ENCODE results near the gene GALNTL6. TPM values are rescaled to one million over a fixed set of nuclear protein-coding genes. Genes with fewer than 3 reads are reported as not detected.
"Not testable (repeated sequence)": the region's sequence is repeated elsewhere in the genome, so short reads cannot be mapped to it uniquely, and the experiment has no call there.

Gene GALNTL6
- total RNA-seq, 1 donor from 2014 or later: not detected

DNA sequence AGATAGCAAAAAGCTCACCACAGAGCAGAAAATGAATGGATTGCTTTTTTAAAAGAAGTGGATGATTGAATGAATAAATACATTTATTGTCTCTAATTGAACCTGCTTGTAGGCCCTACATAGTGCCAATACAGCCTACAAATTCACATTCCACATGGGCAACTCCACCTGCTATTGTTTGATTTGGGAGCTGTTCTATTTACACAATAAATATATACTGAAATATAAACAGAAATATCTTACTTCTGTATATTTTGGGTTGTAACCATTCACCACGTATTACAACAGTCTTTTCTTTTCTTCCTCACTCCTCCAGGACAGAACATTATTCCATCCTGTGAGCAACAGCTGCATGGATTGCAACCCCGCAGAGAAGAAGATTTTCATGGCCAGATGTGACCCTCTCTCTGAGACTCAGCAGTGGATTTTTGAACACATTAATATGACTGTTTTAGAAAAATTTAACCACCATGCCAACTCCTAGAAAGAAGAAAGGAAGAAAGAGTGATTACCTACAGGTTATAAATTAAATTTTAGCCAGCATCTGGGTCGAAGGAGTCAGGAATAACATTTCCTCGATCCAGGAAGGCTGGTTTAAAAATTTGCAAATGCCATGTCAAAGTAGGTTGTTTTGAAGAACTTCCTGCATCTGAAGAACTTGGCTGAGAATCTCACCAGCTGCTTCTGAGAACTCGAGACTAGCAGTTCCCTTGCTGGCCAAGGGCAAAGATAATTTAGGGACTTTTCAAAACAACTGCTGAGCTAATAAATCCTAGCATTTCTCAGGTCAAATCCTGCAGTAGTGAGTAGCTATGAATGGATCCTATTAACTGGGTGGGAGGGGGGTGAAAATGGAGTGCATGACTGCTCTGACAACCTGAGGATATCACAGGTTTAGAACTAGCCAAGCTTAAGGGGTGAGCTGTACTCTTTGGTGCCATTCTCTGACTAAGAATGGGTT lies 1226.7 kb downstream of the GALNTL6 start:
- H3K9me3 Mint-ChIP-seq: no peaks in the 10 kb centered on the region
- no peaks in the 10 kb centered on the region for H3K36me3 Mint-ChIP-seq (ENCODE audit: low read depth)
- no peak for DNase-seq
- no peak overlapping the region for H3K4me3 Mint-ChIP-seq
- H3K27me3 Mint-ChIP-seq: peaks cover 18% of the 10 kb centered on the region
- intact Hi-C loops (cut with micrococcal nuclease): no loop called here
- no peak overlapping the region for H3K27ac Mint-ChIP-seq
- no peaks in the 10 kb centered on the region for H3K4me1 Mint-ChIP-seq

DNA sequence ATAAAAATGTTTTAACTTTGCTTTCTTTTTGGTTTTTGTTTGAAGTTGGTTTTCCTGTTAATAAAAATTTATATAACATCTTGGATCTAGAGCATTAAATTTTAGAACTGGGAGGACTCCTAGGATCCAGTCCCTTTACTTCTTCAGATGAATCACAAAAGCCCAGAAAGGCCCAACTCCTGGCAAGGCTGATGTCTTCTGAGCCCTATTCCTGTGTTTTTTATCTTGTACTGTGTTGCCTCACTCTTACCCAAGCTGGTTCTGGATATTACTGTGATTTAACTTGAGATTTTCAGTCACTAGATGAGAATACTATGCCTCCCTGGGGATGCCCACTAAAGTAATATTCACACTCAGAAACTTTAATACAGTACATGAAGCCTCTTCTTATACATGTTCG lies 1228.3 kb downstream of the GALNTL6 start:
- Mint-ChIP-seq H3K9me3 (no peaks in the 10 kb centered on the region), H3K4me3 (no peak overlapping the region), H3K36me3 (ENCODE audit: low read depth) (no peaks in the 10 kb centered on the region), H3K27ac (no peak overlapping the region), H3K27me3 (peaks cover 18% of the 10 kb centered on the region), H3K4me1 (no peaks in the 10 kb centered on the region)
- no peak for DNase-seq
- intact Hi-C loops (cut with micrococcal nuclease): no loop called here

DNA sequence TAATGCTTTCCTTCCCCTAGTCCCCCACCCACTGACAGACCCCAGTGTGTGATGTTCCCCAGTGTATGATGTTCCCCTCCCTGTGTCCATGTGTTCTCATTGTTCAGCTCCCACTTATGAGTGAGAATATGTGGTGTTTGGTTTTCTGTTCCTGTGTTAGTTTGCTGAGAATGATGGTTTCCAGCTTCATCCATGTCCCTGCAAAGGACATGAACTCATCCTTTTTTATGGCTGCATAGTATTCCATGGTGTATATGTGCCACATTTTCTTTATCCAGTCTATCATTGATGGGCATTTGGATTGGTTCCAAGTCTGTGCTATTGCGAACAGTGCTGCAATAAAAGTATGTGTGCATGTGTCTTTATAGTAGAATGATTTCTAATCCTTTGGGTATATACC lies 1228.9 kb downstream of the GALNTL6 start:
- H3K36me3 Mint-ChIP-seq (ENCODE audit: low read depth); H3K27ac Mint-ChIP-seq; H3K4me3 Mint-ChIP-seq; intact Hi-C loops (cut with micrococcal nuclease); H3K4me1 Mint-ChIP-seq; H3K9me3 Mint-ChIP-seq; DNase-seq: not testable (repeated sequence)
- peaks cover 18% of the 10 kb centered on the region for H3K27me3 Mint-ChIP-seq

DNA sequence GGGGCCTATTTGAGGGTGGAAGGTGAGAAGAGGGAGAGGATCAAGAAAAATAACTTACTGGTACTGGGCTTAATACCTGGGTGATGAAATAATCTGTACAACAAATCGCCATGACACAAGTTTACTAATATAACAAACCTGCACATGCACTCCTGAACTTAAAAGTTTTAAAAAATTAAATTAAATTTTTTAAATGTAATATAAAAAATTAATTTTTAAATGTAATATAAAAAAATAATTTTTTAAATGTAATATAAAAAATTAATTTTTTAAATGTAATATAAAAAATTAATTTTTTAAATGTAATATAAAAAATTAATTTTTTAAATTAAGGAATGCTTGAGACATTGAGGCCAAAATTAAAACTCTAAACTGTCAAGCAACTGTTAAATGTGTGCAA lies 1231.1 kb downstream of the GALNTL6 start:
- peaks cover 17% of the 10 kb centered on the region for H3K27me3 Mint-ChIP-seq
- H3K36me3 Mint-ChIP-seq (ENCODE audit: low read depth): no peaks in the 10 kb centered on the region
- no peaks in the 10 kb centered on the region for H3K9me3 Mint-ChIP-seq
- intact Hi-C loops (cut with micrococcal nuclease): no loop called here
- DNase-seq: no peak
- H3K4me3 Mint-ChIP-seq: no peak overlapping the region
- H3K27ac Mint-ChIP-seq: no peak overlapping the region
- no peaks in the 10 kb centered on the region for H3K4me1 Mint-ChIP-seq

DNA sequence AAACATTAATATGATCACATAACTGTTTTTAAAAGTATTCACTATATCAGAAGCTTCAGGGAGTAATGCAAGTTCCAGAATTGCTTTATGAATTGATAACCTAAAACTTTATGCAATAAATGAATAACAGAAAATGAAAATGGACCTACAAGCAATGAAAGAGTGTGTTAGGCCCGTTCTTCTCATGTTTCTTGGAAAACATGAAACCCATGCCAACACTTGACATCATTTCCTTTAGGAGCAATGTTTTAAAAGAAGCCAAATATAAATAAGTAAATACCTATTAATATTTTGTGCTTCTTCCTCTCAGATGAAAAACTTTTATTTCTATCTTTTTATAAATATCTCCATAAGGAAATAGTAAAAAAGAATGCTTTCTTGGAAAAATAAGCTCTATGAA lies 1232.4 kb downstream of the GALNTL6 start:
- no peak for DNase-seq
- intact Hi-C loops (cut with micrococcal nuclease): no loop called here
- Mint-ChIP-seq H3K27ac (no peak overlapping the region), H3K4me1 (no peaks in the 10 kb centered on the region), H3K9me3 (no peaks in the 10 kb centered on the region), H3K27me3 (peaks cover 17% of the 10 kb centered on the region), H3K4me3 (no peak overlapping the region), H3K36me3 (ENCODE audit: low read depth) (no peaks in the 10 kb centered on the region)

DNA sequence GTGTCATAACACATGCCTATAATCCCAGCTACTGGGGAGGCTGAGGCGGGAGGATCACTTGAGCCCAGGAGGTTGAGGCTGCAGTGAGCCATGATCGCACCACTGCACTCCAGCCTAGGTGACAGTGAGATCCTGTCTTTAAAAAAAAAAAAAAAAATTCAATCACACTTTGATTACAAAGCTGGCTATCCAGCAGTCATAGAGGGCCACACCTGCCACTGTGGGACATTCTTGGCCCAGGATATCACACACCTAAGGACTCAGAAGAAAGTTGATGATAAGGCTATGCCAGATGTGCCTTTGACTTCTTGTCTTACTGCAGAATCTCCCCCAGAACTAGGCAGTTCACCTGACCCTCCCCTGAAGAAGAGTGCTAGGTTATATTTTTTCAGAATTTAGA lies 1232.9 kb downstream of the GALNTL6 start:
- no peaks in the 10 kb centered on the region for H3K4me1 Mint-ChIP-seq
- no peaks in the 10 kb centered on the region for H3K9me3 Mint-ChIP-seq
- DNase-seq: no peak
- intact Hi-C loops (cut with micrococcal nuclease): no loop called here
- H3K27me3 Mint-ChIP-seq: peaks cover 16% of the 10 kb centered on the region
- H3K4me3 Mint-ChIP-seq: no peak overlapping the region
- H3K27ac Mint-ChIP-seq: no peak overlapping the region
- no peaks in the 10 kb centered on the region for H3K36me3 Mint-ChIP-seq (ENCODE audit: low read depth)

DNA sequence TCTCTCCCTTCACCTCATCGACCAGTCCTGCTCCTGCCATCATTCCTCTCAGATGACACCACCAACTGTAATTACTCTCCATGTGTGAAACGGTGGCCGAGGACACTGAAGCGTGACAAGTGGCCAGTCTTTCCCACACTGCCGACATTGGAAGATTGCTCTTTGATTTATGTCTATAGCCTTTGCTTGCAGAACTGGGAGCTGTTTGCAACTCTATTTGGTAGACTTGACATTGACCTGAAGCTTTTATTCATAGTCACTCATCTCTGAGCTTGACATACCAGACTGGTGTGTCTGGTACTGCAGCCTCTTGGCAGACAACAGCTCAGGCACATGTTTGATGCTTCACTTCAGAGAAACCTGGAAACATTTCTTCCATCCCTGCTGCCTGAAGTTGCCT lies 1233.6 kb downstream of the GALNTL6 start:
- no peak overlapping the region for H3K27ac Mint-ChIP-seq
- intact Hi-C loops (cut with micrococcal nuclease): no loop called here
- no peak for DNase-seq
- no peak overlapping the region for H3K4me3 Mint-ChIP-seq
- no peaks in the 10 kb centered on the region for H3K36me3 Mint-ChIP-seq (ENCODE audit: low read depth)
- H3K9me3 Mint-ChIP-seq: no peaks in the 10 kb centered on the region
- peaks cover 14% of the 10 kb centered on the region for H3K27me3 Mint-ChIP-seq
- no peaks in the 10 kb centered on the region for H3K4me1 Mint-ChIP-seq

DNA sequence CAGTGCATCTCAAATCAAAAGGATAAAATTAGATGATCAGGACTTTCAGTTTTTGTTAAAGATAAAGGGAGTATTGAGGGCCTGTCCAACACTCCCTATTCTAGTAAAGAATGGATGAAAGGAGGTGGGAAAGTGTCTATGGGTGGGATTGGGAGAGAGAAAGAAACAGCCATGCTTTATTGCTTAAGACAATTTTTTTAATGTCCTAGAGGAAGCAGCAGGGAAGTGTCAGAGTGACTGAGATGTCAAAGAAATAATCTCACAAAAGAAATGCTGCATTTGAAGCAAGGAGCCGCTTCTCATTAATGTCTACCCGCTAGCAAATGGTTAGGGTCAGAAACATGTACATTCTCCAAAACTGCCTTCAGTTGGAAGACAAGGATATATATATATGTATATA lies 1238.0 kb downstream of the GALNTL6 start:
- Mint-ChIP-seq H3K36me3 (ENCODE audit: low read depth) (no peaks in the 10 kb centered on the region), H3K9me3 (no peaks in the 10 kb centered on the region), H3K27ac (no peak overlapping the region), H3K27me3 (peaks cover 9% of the 10 kb centered on the region), H3K4me3 (no peak overlapping the region), H3K4me1 (no peaks in the 10 kb centered on the region)
- no peak for DNase-seq
- intact Hi-C loops (cut with micrococcal nuclease): no loop called here

DNA sequence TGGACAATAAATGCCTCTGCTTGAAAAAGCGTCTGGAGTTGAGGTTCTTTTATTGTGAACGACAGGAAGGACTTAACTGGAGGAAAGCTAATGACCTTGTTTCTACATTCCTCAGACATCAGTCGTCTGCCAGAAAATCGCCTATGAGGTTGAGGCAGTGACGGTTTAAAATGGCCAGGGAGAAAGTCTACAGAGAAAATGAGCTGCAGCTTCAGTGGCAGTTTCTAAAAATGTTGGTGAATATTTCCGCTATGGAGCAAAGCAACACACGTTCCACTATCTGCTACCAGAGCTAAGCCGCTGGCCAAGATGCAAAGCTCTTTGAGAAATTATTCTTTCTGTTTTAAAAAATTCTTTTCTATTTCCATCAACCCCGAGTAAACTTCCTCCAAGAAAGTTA lies 1238.5 kb downstream of the GALNTL6 start:
- Mint-ChIP-seq H3K27me3 (peaks cover 11% of the 10 kb centered on the region), H3K36me3 (ENCODE audit: low read depth) (no peaks in the 10 kb centered on the region), H3K4me1 (no peaks in the 10 kb centered on the region), H3K27ac (no peak overlapping the region), H3K9me3 (no peaks in the 10 kb centered on the region), H3K4me3 (no peak overlapping the region)
- no peak for DNase-seq
- intact Hi-C loops (cut with micrococcal nuclease): no loop called here

DNA sequence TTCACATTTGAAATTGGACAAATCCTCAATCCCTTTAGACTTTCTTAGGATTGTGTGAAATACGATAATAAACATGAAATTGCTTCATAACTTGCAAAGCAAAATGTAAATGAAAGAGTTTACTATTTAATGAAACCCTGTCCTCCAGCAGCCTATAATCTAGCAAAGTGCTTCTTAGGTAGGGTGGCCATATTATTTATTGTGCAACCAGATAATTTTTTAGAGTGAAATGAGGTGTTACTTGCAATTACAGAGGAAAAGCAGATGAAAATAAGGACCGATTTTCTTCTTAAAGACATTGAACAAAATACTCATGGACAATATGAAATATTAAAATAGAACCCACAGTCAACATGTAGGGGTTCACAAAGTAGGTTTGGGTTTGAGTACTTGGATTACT lies 1239.2 kb downstream of the GALNTL6 start:
- Mint-ChIP-seq H3K4me3 (no peak overlapping the region), H3K27ac (no peak overlapping the region), H3K4me1 (no peaks in the 10 kb centered on the region), H3K27me3 (peaks cover 11% of the 10 kb centered on the region), H3K36me3 (ENCODE audit: low read depth) (no peaks in the 10 kb centered on the region), H3K9me3 (no peaks in the 10 kb centered on the region)
- intact Hi-C loops (cut with micrococcal nuclease): no loop called here
- no peak for DNase-seq

DNA sequence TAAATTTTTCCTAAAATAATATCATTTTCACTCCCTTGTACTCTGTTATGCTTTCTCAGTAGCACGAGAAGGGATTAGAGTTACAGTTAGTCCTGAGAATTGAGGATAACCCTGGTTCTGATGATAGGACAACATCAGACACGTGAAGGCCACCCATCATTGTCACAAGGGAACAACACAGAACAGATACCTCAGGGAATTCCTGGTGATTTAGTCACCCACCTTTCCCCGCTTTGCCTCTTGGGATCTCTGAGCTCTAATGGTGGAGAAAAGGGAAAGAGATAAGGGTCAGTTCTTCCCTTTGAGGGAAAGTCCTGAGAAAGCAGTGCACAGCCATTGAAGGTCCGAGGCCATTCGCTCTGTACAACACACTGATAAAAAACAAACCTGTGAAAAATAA lies 1243.1 kb downstream of the GALNTL6 start:
- H3K36me3 Mint-ChIP-seq (ENCODE audit: low read depth): no peaks in the 10 kb centered on the region
- H3K4me1 Mint-ChIP-seq: no peaks in the 10 kb centered on the region
- no peak overlapping the region for H3K27ac Mint-ChIP-seq
- no peak for DNase-seq
- intact Hi-C loops (cut with micrococcal nuclease): no loop called here
- no peaks in the 10 kb centered on the region for H3K9me3 Mint-ChIP-seq
- no peak overlapping the region for H3K4me3 Mint-ChIP-seq
- H3K27me3 Mint-ChIP-seq: peaks cover 9% of the 10 kb centered on the region

DNA sequence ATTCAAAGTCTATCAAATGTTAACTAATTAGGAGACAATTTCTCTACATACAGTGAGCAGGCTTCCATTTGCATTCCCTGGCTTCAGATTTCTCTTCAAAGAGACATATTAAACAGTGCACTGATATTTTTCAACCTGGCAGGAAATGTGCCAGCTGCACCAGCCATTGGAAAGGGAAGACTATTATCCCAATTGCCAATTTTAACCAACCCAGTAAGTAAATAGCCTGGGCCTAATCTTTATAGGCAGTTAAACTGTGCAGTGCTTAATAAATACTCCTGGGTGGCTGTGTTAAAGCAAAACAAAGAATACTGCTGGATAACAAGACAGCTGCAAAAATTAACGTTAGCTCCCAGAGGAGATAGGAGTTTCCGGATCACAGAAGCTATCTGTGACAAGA lies 1243.5 kb downstream of the GALNTL6 start:
- Mint-ChIP-seq H3K27me3 (peaks cover 8% of the 10 kb centered on the region), H3K36me3 (ENCODE audit: low read depth) (no peaks in the 10 kb centered on the region), H3K4me3 (no peak overlapping the region), H3K27ac (no peak overlapping the region), H3K4me1 (no peaks in the 10 kb centered on the region), H3K9me3 (no peaks in the 10 kb centered on the region)
- DNase-seq: no peak
- intact Hi-C loops (cut with micrococcal nuclease): no loop called here

DNA sequence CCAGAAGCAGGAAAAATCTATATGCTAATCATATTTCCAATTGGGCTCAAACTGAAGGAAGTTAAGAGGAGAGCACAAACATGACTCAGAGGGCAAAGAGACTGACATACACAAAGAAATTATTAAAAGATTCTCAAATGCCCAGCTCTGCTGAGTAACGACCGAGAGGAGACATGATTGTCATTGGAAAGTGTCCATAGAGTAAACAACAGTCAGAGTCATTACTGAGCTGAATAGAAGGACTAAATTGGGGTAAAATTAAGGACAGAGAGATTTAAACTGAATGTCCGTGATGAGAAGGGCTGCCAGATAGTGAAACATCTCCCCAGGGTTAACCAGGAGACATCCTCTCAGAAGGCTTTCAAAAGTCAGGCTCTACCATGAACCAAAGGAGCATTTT lies 1244.2 kb downstream of the GALNTL6 start:
- H3K27me3 Mint-ChIP-seq: peaks cover 11% of the 10 kb centered on the region
- intact Hi-C loops (cut with micrococcal nuclease): no loop called here

DNA sequence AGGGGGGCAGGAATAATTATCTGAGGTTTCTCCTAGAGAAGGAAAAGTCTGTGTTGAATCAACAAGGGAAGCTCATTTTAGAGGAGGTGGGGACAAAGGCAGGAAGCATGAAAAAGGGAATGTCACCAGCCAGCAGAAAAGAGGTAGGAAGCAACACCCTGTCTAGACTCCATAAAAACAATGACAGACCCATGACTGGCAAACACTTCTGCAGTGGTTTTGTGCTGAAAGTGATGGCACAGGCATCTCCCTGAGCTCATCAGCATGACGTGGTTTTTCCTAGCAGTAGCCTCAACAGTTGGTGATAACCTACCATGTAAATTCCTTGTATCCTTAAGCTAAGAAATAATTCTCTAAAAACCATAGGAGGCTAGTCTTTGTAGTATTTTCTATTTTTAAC lies 1244.7 kb downstream of the GALNTL6 start:
- Mint-ChIP-seq H3K27me3 (peaks cover 11% of the 10 kb centered on the region), H3K36me3 (ENCODE audit: low read depth) (no peaks in the 10 kb centered on the region), H3K27ac (no peak overlapping the region), H3K4me3 (no peak overlapping the region), H3K4me1 (no peaks in the 10 kb centered on the region), H3K9me3 (no peaks in the 10 kb centered on the region)
- DNase-seq: no peak
- intact Hi-C loops (cut with micrococcal nuclease): no loop called here

More for the DNA sequence above, 1244.2 kb downstream of the GALNTL6 start:
- no peak overlapping the region for H3K27ac Mint-ChIP-seq
- H3K9me3 Mint-ChIP-seq: no peaks in the 10 kb centered on the region
- no peak overlapping the region for H3K4me3 Mint-ChIP-seq
- H3K36me3 Mint-ChIP-seq (ENCODE audit: low read depth): no peaks in the 10 kb centered on the region
- no peak for DNase-seq
- no peaks in the 10 kb centered on the region for H3K4me1 Mint-ChIP-seq

DNA sequence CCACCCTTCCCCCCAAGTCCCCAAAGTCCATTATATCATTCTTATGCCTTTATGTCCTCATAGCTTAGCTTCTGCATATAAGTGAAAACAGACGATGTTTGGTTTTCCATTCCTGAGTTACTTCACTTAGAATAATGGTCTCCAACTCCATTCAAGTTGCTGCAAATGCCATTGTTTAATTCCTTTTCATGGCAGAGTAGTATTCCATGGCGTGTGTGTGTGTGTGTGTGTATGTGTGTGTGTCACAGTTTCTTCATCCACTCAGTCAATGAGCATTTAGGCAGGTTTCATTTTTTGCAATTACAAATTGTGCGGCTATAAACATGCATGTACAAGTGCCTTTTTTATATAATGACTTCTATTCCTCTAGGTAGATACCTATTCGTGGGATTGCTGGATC lies 1248.0 kb downstream of the GALNTL6 start:
- Mint-ChIP-seq H3K4me3 (no peak overlapping the region), H3K4me1 (no peaks in the 10 kb centered on the region), H3K9me3 (peaks cover 3% of the 10 kb centered on the region), H3K36me3 (ENCODE audit: low read depth) (no peaks in the 10 kb centered on the region), H3K27ac (no peak overlapping the region), H3K27me3 (peaks cover 10% of the 10 kb centered on the region)
- intact Hi-C loops (cut with micrococcal nuclease): no loop called here
- DNase-seq: no peak

Measured in activated CD4-positive, alpha-beta T cell treated with anti-CD3 and anti-CD28 coated beads, Interleukin-2, amount 10 ng/mL, durations not matched to agents 24 days and 14 days (primary cell).